SK-N-MC (cell line): ENCODE results near the gene ZMYND8.

ENCODE experiments used
- EZH2 ChIP-seq: fragments of 200-600 bp; sonication (generic); IDR thresholded peaks from one replicate; pipeline ENCODE4 v1.6.1; 2017; ENCODE audit warnings: antibody characterized with exemption
- POLR2AphosphoS5 ChIP-seq: IDR thresholded peaks from 2 replicates; pipeline ENCODE4 v1.6.1; 2012; ENCODE audit warnings: mild to moderate bottlenecking, low read depth, low read length, borderline replicate concordance

- TF ChIP-seq POLR2AphosphoS5 (no peak), EZH2 (no peak)
Observed at GRCh38 chr20:47215653-47216397, 140.7 kb downstream of the ZMYND8 start.
